Measurements from ENCODE around the gene TLE6. TPM values are rescaled to one million over a fixed set of nuclear protein-coding genes. Genes with fewer than 3 reads are reported as not detected.

TLE6 gene
- total and polyA plus RNA-seq, 2 of the 4 experiments (the other 2 are of a cell fraction): under 0.01 to 0.17 TPM

GRCh38 chr19:3024509-3024869 lies 47.1 kb downstream of the TLE6 start:
- H4K91ac ChIP-seq (ENCODE audit: insufficient read depth, low read depth, low read length): no peak overlapping the region
- no peak overlapping the region for H4K5ac ChIP-seq (ENCODE audit: low read depth, low read length)
- no peak overlapping the region for H2BK5ac ChIP-seq (ENCODE audit: low read depth, low read length, poor library complexity, severe bottlenecking)
- no peak overlapping the region for H2BK120ac ChIP-seq (ENCODE audit: low read depth, low read length)
- H3K79me1 ChIP-seq (ENCODE audit: low read depth in 1 of 2, low read length in 2 of 2): no peaks in the 10 kb centered on the region
- no peak overlapping the region for H2AK9ac ChIP-seq (replicated peaks; ENCODE audit: low read depth, low read length, poor library complexity)
- H2AFZ ChIP-seq (replicated peaks; ENCODE audit: low read length, poor library complexity): no peak overlapping the region
- intact Hi-C loops (cut with micrococcal nuclease) (no loop called here), in situ Hi-C loops (cut with MboI; ENCODE audit: low sequenced_read_pairs) (no loop called here), dilution Hi-C loops (cut with HindIII; ENCODE audit: low sequenced_read_pairs, unreplicated experiment) (no loop called here)
- no peak overlapping the region for H2AK5ac ChIP-seq (ENCODE audit: low read depth, low read length)
- no peaks in the 10 kb centered on the region for H3K36me3 ChIP-seq (ENCODE audit: control insufficient read depth, insufficient read depth, low read length)
- no peak overlapping the region for H3K56ac ChIP-seq (ENCODE audit: extremely low read depth, insufficient read depth, low read length)
- BruUV-seq (replicated peaks): no TSS peak
- H3K9ac ChIP-seq (ENCODE audit: low read depth, low read length): no peak overlapping the region
- no peak overlapping the region for H3K4ac ChIP-seq (ENCODE audit: low read depth, low read length)
- no peaks in the 10 kb centered on the region for H3K4me1 ChIP-seq (ENCODE audit: control insufficient read depth, insufficient read depth, low read length)
- DNase-seq (no peak), ATAC-seq (ENCODE audit: low read depth) (no peak)
- no peak overlapping the region for H3K4me2 ChIP-seq (ENCODE audit: low read depth, low read length)
- H3K9me1 ChIP-seq (ENCODE audit: insufficient read depth, low read length): no peaks in the 10 kb centered on the region
- CTCF ChIA-PET: no interaction called here
- WGBS, 2 experiments (ENCODE audit: extremely low coverage in 2 of 2, insufficient read length in 1 of 2): 20% methylated on average over 1 of the region's 5 CpGs; no CpG with 5 or more reads in 1 of the 2 experiments
- H4K20me1 ChIP-seq (ENCODE audit: insufficient read depth, low read length): no peaks in the 10 kb centered on the region
- no peak overlapping the region for H2BK15ac ChIP-seq (ENCODE audit: low read depth, low read length)
- H3K27ac ChIP-seq (ENCODE audit: insufficient read depth, low read length): no peak overlapping the region
- no peak overlapping the region for H3K4me3 ChIP-seq (ENCODE audit: insufficient read depth, low read depth, low read length)
- POLR2A ChIA-PET (ENCODE audit: unreplicated experiment): no interaction called here
- no peaks in the 10 kb centered on the region for H3K9me3 ChIP-seq (ENCODE audit: control insufficient read depth, insufficient read depth, low read length)
- TF ChIP-seq CTCF (conservative IDR thresholded peaks at IDR 0.05; ENCODE audit: low read depth, low read length) (no peak), CEBPB (IDR thresholded peaks at IDR 0.05; ENCODE audit: low read depth, low read length) (no peak)
- H3K23ac ChIP-seq (ENCODE audit: low read depth, low read length): no peak overlapping the region; the same call in 1 of the 2 replicates
- peaks cover 45% of the 10 kb centered on the region for H3K27me3 ChIP-seq (ENCODE audit: control insufficient read depth, insufficient read depth, low read length)
- no peak overlapping the region for H4K8ac ChIP-seq (ENCODE audit: low read depth in 2 of 2, low read length in 2 of 2)
- no peak overlapping the region for H3K14ac ChIP-seq (replicated peaks; ENCODE audit: low read depth, low read length)
- H3K18ac ChIP-seq (ENCODE audit: low read depth, low read length): no peak overlapping the region
- H2BK20ac ChIP-seq (ENCODE audit: low read depth, low read length): no peak overlapping the region
